Hypothalamus (tissue), 51 donors: ENCODE results near the gene COQ3.

Experiments used
- DNase-seq, 51 donors: peaks; one replicate each; lab custom pipeline; 2025; lab: John Stamatoyannopoulos, UW

COQ3 gene, protein sequence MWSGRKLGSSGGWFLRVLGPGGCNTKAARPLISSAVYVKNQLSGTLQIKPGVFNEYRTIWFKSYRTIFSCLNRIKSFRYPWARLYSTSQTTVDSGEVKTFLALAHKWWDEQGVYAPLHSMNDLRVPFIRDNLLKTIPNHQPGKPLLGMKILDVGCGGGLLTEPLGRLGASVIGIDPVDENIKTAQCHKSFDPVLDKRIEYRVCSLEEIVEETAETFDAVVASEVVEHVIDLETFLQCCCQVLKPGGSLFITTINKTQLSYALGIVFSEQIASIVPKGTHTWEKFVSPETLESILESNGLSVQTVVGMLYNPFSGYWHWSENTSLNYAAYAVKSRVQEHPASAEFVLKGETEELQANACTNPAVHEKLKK

DNA sequence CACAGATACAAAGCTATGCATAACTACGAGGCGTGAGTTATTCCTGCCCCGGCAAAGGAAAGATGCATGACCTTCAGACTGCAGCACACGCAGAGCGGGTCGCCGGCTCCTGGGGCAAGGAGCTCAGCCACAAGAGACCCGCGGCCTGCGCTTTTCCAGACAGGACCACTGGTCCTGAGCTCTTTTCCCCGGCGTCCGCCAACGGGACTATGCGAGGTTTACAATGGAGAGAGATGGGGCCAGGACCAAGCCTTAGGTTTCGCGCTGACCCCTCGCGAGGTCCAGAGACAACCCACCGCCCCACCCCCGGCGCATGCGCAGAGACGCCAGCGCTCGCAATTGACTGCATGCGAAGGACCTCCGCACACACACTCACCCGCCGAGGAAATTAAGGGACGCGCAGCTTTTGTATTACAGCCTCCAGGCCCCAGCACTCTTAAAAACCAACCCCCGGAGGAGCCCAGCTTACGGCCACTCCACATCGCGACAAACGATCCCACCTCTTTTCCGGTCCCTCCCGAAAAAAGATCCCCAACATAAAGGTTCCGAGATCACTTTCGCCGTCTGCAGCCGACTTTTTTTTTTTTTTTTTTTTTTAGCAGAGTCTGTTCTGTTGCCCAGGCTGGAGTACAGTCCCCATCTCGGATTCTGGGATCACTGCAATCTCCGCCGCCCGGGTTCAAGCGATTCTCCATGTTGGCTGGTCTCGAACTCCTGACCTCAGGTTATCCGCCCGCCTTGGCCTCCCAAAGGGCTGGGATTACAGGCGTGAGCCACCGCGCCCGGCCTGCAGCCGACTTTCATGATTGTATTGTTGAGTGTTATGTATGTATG, at the start of gene COQ3:
Gene COQ3, minus strand, starts transcription at position 498 of the 834 bp plus-strand sequence. Its CDS starts 16 bp downstream, at position 482.
- DNase-seq, result peak; percentile 29 to 84 (median 61)

DNA sequence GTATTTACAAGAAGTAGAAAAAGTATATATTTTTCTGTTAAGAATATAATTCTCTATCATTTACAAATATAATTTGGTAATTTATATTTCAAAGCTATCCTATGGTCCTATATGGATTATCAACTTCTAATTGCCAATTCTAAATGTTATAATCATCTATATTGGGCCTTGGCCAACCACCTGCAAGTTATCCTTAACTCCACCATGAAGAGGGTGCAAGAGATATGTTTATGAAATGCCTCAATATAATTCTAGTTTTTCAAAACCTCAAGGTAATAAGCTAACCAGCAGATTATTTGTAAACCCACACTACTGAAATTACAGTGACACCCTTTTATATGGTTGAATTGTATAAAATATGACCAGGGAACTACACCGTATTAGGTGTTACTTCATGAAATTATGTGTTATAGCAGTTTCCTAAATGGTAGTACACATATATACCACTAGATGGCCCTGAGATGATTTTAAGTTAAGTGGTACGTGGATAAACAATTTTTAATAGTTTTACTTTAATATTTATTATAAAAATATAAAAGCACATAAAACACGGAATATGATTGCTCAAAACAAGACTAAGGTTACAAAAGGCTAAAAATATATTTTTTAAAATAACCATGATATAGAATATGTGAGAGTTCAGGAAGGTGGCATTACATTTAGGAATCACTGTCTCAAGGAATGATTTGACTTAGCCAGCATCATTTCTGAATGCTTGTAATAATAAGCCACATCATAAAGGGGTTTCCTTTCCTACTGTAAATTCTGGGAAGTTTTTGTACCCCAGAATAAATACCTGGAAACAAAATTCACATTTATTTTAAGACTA, 40.9 kb upstream of the COQ3 start:
- DNase-seq, result peak in 1 of 51 donors; percentile 4

DNA sequence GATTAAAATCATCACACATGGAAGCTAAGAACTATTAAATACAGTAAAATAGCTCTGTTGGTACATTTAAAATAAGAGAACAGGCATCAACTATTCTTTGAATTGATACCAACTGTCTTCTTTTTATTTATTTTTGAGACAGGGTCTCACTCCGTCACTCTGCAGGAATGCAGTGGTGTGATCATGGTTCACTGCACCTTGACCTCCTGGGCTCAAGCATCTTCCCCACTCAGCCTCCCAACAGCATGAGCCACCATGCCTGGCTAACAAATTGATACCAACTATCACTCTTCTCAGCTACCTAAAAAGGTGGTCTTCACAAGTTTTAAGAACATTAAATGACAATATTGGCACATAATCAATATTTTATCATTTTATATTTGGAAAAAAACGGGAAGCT, 38.9 kb upstream of the COQ3 start:
- DNase-seq, result no peak

DNA sequence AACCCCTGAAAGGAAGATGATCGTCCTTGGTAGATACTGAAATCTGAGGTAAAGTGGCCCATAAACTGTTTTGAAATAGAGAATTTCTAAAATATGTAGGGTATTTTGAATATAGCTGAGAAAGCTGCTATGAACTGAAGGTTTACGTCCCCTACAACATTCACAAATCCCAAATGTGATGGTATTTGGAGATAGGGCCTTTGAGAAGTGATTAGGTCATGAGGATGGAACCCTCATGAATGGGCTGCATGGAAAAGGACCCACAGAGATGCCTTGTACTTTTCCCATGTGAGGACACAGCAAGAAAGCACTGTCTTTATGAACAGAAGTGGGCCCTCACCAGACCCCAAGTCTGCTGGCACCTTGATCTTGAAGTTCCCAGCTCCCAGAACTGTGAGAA, 37.9 kb upstream of the COQ3 start:
- no peak for DNase-seq

DNA sequence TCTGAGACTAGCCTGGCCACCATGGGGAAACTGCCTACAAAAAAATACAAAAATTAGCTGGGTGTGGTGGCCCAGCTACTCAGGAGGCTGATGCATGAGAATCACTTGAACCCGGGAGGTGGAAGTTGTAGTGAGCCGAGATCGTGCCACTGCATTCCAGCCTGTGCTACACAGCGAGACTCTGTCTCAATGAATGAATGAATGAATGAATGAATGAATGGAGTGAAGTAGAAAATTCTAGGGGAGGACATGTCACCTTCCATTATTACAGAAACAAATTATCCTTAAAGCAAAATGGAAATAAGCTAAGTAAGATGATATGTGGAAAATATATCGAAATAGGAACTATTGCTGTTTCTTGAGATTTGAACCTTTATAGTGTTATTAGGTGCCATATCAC, 34.0 kb upstream of the COQ3 start:
- DNase-seq, result no peak

DNA sequence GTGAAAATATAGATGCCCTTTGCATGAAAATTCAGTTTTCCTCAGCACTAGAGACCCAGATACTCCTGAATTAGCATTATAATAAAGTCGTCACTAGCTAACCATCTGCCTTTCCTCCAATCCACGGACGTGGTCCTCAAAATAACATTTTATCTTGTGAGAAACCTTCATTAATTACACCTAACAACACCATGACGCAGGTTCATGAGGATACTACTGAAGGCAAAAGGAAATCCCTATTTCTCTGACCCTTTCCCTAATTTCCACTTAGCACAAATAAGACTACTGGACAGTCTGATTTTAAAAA, 32.4 kb upstream of the COQ3 start:
- no peak for DNase-seq

DNA sequence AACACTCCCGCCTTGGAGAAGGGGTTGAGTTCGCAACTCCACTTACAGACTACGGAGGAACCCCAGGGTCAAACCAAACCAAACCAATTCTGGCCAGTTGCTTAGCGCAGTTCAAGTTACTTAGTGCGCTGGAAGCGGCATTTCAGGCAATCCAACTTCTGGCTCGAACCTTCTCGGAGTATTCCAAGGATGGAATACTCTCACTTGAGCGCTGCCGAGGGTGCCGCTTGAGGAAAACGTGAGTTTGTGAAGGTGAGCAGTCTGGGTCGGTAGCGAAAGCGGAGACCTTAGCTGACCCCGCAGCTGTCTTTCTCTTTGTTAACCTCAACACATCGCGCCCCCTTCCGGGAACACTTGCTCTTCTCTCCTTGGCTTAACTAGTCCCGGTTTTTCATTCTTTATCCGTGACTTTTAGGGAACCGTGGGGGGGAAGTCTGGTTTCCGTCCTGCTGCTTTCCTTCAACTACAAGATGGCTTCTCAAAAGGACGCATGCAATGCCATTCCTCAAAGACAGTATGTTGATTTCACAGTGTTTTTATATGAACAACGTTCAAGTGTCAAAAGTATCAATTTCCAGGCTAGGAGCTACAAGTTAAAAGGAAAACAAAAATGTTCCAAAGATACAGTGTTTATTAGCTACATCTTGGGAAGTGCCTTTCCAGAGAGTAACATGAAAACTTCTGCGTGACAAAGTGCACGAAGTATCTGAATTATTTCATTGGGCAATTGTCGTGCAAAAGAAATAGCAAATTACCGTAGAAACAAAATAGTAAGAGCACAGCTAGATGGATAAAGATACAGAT, 31.9 kb upstream of the COQ3 start:
- DNase-seq, result peak; percentile 33 to 99 (median 79)

DNA sequence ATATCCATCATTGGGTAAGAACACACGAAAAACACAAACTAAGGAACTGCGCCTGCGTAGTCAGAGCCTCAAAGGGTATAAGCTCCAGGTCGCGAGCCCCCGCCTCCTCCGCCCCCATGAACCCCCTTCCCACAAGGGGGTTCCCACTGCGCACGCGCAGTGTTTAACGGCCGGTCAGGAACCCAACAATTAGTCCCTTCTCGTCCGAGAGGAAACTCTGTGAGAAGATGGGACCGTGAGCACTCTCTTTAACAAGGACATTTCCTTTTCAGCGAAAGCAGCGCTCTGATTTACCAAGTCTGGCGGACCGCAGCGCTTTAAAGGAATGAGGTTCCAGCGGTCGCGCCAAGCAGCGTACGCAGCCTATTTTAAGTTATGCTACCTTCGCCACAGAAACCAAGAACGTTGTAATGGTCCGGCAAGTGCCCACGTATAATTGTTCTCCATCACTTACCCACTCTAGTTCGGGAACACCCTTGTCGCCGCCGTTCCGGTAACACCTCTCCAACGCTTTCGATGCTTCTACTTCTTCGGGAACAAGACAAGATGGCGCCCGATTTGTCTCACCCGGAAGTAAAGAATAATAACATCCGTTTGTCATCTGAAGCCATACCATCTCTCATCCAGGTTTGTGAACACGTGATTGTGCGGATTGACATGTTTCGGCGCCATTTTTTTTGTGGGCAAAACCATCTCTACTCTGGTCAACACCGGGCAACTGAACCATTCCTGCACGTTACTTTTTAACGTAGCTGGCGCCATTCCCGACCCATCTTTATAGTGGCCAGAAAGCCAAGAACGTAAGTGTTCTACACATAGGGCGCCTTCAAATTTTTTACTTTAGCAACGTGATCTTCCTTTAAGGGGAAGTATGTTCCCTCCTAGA, 31.0 kb upstream of the COQ3 start, which contains the start of gene PNISR:
Gene PNISR, minus strand, starts transcription at position 548 of the 886 bp plus-strand sequence. CDS start 10,649 bp downstream, outside the sequence.
- DNase-seq, result peak; percentile 45 to 99 (median 87)

DNA sequence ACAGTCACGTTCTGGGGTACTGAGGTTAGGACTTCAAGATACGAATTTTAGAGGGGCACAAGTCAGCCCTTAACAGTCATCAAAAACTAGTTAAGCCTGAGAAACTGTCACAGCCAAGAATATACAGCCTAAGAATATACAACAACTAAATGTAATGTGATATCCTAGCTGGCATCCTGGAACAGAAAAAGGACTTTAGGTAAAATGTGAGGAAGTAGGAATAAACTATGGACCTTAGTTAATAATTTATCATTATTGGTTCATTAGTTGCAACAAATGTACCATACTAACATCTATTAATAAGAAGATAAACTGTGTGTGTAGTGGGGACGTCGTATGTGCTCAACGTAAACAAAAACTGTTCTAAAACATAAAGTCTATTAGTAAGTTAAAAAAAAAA, 30.0 kb upstream of the COQ3 start:
- no peak for DNase-seq

DNA sequence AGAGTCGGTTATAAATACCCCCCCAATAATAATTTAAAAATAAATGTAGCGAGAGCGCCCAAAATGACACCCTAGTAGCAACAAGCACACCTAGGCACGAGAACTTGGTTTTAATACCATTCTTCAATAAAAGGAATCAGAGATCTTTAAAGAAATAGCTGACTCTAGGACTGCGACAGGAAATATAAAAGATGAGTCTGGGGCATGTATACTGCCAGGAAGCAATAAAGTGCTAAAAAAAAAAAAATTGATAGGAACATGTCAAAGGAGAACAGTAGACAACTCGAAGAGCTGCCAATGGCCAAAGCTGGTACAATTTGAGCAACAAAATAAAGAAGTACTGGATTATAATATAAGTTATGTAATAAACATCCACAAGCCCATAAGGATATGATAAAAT, 28.9 kb upstream of the COQ3 start:
- DNase-seq, result no peak

DNA sequence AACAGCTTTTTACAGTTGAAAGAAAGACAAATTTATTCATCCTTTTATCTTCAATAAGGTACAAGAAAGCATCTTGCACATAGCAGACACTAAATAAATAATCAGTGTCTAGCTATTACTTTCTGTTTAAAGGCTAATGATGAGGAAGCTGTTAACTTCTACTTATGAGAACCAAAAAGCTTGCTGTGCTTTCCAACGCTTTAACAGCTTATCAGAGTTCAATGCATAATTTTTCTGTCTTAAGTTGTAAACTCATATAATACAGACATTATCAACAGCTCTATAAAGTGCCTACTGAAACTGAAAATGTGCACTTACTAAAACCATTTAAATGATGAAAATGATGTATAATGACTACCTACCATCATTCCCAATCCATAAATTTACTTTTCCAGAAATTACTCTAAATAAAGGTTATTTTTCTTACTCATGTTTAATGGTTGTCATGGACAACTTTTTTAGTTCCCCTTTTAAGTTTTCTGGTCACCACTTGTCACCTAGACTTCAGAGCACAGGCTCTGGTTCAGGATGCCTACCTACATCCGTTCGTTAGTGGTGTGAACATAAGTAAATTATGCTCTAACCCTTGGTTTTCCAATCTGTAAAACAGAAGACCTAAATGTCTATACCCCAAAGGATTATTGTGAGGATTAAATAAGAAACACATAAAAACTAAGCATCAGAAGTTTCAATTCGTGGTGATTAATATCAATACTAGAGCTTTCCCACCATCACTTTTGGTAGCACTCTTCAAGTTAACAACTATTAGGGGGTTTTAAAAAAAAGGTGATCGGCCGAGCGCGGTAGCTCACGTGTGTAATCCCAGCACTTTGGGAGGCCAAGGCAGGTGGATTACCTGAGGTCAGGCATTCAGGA, 23.1 kb upstream of the COQ3 start:
- no peak for DNase-seq

DNA sequence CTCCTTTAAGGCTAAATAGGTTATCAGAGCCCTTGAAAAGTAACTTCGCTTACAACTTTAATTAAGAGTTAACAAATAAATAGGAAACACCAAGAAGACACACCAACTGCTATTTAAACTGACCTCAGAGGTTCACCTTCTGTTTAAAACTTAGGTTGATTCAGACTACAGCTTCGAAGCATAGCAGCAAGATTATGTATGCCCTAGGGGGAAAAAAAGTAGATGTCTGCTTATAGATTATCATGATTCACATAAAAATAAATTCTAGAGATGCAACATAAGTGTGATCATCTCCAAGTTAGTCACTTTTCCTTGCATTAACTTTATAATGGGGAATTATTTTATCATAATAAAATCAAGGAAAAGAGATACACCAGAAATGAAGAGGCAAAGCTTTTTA, 22.2 kb upstream of the COQ3 start:
- no peak for DNase-seq

DNA sequence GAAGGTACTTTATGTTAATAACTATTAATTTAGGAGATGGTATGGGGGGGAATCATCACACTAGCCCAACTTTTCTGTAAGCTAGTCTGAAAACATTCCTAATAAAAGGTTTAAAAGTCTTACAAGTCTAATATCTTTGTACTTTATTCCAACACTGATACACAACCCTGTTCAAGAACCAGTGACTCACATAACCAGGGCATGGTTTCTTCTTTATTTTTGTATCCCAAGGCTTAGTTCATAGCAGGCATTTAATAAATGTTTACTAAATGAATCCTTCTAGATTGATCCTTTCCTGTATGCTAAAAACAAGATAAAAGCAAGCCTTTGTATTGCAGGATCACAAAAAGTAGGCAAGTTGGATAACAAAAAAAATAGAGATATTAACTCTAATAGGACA, 21.5 kb upstream of the COQ3 start:
- DNase-seq, result no peak

DNA sequence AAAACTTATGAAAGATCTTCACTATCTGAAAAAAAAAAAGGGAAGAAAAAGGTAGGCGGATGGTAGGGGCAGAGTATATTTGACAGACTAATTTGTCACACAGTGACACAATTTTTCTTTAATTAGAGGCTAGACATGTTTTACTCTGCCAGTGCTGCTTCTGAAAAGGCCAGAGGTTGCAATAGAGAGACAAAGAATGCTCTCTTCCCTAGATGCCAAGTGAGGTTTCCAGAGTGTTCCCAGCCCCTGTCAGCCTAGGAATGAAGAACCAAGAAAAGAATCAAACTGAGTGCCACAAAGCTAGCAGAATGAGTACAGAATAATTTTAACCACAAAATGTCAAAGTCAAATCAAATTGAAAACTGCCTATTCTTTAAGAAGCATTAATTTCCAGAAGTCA, 18.1 kb upstream of the COQ3 start:
- DNase-seq, result peak in 17 of 51 donors; percentile 4 to 39 (median 11)

DNA sequence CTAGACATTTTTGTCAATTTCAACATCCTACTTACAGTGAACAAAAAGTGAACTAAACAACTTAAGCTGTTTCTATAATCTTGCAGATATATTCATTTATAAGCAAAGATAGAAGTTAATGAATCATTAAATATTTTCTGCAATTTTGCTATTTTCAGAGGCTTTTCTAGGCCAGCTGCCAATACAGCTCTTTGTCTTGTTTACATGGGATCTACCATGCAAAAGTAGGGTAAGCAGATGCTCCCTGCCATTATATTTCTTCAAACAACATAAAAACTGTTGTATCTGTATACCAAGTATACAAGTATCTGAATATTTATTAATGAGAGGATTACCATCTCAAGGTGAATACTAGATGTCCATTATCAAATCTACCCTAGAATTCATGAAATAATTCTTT, 15.7 kb upstream of the COQ3 start:
- DNase-seq, result no peak

DNA sequence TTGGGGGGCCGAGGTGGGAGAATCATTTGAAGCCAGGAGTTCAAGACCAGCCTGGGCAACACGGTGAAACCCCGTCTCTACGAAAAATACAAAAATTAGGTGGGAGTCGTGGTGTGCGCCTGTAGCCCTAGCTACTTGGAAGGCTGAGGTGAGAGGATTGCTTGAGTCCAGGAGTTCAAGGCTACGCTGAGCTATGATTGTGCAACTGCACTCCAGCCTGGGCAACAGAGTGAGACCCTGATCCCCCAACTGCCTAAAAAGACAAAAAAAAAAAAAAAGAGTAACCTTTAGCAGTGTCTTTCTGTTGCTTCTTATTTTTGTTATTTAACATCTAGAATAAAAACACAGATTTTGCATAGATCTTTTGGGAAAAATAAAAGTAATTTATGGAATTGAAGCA, 13.1 kb upstream of the COQ3 start:
- DNase-seq, result no peak

DNA sequence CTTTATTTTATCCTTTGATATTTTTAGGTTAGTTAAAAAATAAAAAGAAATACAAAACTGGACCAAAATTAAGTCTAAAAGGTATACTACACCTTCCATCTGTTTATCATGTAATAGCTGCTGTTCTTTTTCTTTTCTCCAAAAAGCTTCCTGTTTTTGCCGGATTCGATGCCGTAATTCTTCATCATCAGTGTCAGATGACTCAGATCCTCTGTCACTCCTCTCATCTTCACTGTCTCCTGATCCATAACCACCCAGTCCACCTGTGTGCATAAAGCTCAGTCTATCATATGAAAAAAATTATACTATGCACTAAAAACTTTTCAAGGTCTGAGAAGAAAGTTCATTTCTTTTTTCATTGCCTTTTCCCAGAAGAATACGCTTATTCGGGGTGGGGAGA, 8.5 kb upstream of the COQ3 start:
- DNase-seq, result no peak

DNA sequence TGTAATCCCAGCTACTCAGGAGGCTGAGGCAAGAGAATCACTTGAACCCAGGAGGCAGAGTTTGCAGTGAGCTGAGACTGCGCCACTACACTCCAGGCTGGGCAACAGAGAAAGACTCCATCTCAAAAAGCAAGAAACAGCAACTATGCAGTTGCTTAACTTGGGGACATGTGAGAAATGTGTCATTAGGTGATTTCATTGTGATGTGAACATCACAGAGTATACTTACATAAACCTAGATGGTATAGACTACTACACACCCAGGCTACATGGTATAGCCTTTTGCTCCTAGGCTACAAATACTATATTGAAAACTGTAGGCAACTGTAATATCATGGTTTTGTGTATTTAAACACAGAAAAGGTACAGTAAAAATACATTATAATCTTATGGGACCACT, 3.3 kb upstream of the COQ3 start:
- DNase-seq, result no peak
